HepG2 (cell line): Measurements from ENCODE around the gene KSR1. TPM values are rescaled to one million over a fixed set of nuclear protein-coding genes. Genes with fewer than 3 reads are reported as not detected.
A peak's percentile ranks its signal among the peaks of the same experiment; 100 is the strongest.

Experiments
- ATAD3A ChIP-seq: sonication (generic); formaldehyde crosslinking; IDR thresholded peaks from 2 replicates; pipeline ENCODE4 v1.4.0; 2020; ENCODE audit warnings: missing genetic modification reagents
- ATF7-NPFF ChIP-seq: sonication (generic); formaldehyde crosslinking; IDR thresholded peaks from 2 replicates; pipeline ENCODE4 v1.8.1; 2023; ENCODE audit warnings: mild to moderate bottlenecking, low read depth, missing genetic modification reagents, moderate library complexity
- CCAR2 ChIP-seq: fragments of 200-400 bp; formaldehyde crosslinking; optimal IDR thresholded peaks from 2 replicates; pipeline ENCODE3; 2018; ENCODE audit warnings: low read depth, mild to moderate bottlenecking, low read length, moderate library complexity
- FOXC1 ChIP-seq: sonication (generic); formaldehyde crosslinking; IDR thresholded peaks from 2 replicates; pipeline ENCODE4 v1.8.0; 2022; ENCODE audit warnings: mild to moderate bottlenecking, missing genetic modification reagents, borderline replicate concordance
- HHEX ChIP-seq: IDR thresholded peaks from 2 replicates; pipeline ENCODE4 v1.6.1; 2016; ENCODE audit warnings: control low read depth
- KMT2B ChIP-seq: IDR thresholded peaks from 2 replicates; pipeline ENCODE4 v1.6.1; 2016; ENCODE audit warnings: missing genetic modification reagents, missing compliant biosample characterization
- MIXL1 ChIP-seq: IDR thresholded peaks from 2 replicates; pipeline ENCODE4 v1.6.1; 2016
- PHF21A ChIP-seq: sonication (generic); formaldehyde crosslinking; IDR thresholded peaks from 2 replicates; pipeline ENCODE4 v1.5.0; 2020; ENCODE audit warnings: mild to moderate bottlenecking, missing genetic modification reagents
- REPIN1 ChIP-seq: sonication (generic); formaldehyde crosslinking; IDR thresholded peaks from 2 replicates; pipeline ENCODE4 v1.8.0; 2022; ENCODE audit warnings: missing genetic modification reagents, low read depth, mild to moderate bottlenecking, borderline replicate concordance
- RXRA ChIP-seq: sonication (generic); formaldehyde crosslinking; IDR thresholded peaks from 2 replicates; pipeline ENCODE4 v1.5.1; 2020; ENCODE audit warnings: missing genetic modification reagents
- SALL2 ChIP-seq: sonication (generic); formaldehyde crosslinking; IDR thresholded peaks from 2 replicates; pipeline ENCODE4 v1.8.1; 2023; ENCODE audit warnings: mild to moderate bottlenecking, missing genetic modification reagents, inconsistent platforms
- U2AF2 ChIP-seq: fragments of 200-400 bp; formaldehyde crosslinking; IDR thresholded peaks from 2 replicates; pipeline ENCODE4 v1.6.1; 2017; ENCODE audit warnings: low read depth, mild to moderate bottlenecking, low read length
- ZNF326 ChIP-seq: sonication (generic); formaldehyde crosslinking; IDR thresholded peaks from 2 replicates; pipeline ENCODE4 v1.4.0; 2020; ENCODE audit warnings: missing genetic modification reagents, borderline replicate concordance
- ZNF552 ChIP-seq: sonication (generic); formaldehyde crosslinking; IDR thresholded peaks from 2 replicates; pipeline ENCODE4 v1.9.0; 2022; ENCODE audit warnings: missing genetic modification reagents, mild to moderate bottlenecking, borderline replicate concordance
- ZNF567 ChIP-seq: sonication (generic); formaldehyde crosslinking; IDR thresholded peaks from 2 replicates; pipeline ENCODE4 v1.8.1; 2023; ENCODE audit warnings: mild to moderate bottlenecking, missing genetic modification reagents, borderline replicate concordance
- ZNF614 ChIP-seq: IDR thresholded peaks from 2 replicates; pipeline ENCODE4 v1.6.1; 2018; ENCODE audit warnings: missing biosample characterization, missing genetic modification reagents, inconsistent platforms, borderline replicate concordance
- ZNF747 ChIP-seq: sonication (generic); formaldehyde crosslinking; IDR thresholded peaks from 2 replicates; pipeline ENCODE4 v1.8.1; 2023; ENCODE audit warnings: missing genetic modification reagents, mild to moderate bottlenecking, borderline replicate concordance
- ZSCAN12 ChIP-seq: sonication (generic); formaldehyde crosslinking; IDR thresholded peaks from 2 replicates; pipeline ENCODE4 v1.9.0; 2021; ENCODE audit warnings: mild to moderate bottlenecking, missing genetic modification reagents
- ZSCAN30 ChIP-seq: sonication (generic); formaldehyde crosslinking; IDR thresholded peaks from 2 replicates; pipeline ENCODE4 v1.5.0; 2020; ENCODE audit warnings: mild to moderate bottlenecking, missing genetic modification reagents
- polyA plus RNA-seq, 8 experiments: library from polyadenylated mRNA; depleted of rRNA in 3 of 8; stranded (reverse) in 7 of 8; unstranded in 1 of 8; fragments of >200 nt; fragmentation: Illumina TruSeq in 4 of 8; extraction: Trizol in 4 of 8; gene quantifications; 2 replicates each; pipeline versions ENCODE4 v1.2.1 to v1.2.3, GENCODE V29; 2011 to 2016; ENCODE audit warnings: low read depth in 4 of 8, missing spikeins in 1 of 8, mixed read lengths in 1 of 8; ENCODE audit not compliant: insufficient read depth in 1 of 8
- total RNA-seq, 5 experiments: library from RNA; depleted of rRNA; stranded (reverse); fragments of >200 nt; fragmentation: Illumina TruSeq; extraction: Trizol; gene quantifications; 2 replicates each; pipeline ENCODE4 v1.2.3, GENCODE V29; 2016; ENCODE audit warnings: low read depth in 1 of 5
- TF ChIP-seq, protein P1 (sequence below): sonication (generic); formaldehyde crosslinking; IDR thresholded peaks from 2 replicates; pipeline ENCODE4 v1.5.0; 2020; ENCODE audit warnings: mild to moderate bottlenecking, low read depth, missing genetic modification reagents, borderline replicate concordance
- TF ChIP-seq, protein P2 (sequence below): IDR thresholded peaks from 2 replicates; pipeline ENCODE4 v1.6.1; 2016; ENCODE audit warnings: low read depth, missing genetic modification reagents, missing compliant biosample characterization
- TF ChIP-seq, protein P3 (sequence below): sonication (generic); formaldehyde crosslinking; IDR thresholded peaks from 2 replicates; pipeline ENCODE4 v1.4.0; 2020; ENCODE audit warnings: missing genetic modification reagents

The KSR1 gene
- total and polyA plus RNA-seq, 2 of the 13 experiments (the other 11 are each of a cell fraction or from before 2014, with no cell fraction given) = 10.1 to 16.6 TPM

DNA sequence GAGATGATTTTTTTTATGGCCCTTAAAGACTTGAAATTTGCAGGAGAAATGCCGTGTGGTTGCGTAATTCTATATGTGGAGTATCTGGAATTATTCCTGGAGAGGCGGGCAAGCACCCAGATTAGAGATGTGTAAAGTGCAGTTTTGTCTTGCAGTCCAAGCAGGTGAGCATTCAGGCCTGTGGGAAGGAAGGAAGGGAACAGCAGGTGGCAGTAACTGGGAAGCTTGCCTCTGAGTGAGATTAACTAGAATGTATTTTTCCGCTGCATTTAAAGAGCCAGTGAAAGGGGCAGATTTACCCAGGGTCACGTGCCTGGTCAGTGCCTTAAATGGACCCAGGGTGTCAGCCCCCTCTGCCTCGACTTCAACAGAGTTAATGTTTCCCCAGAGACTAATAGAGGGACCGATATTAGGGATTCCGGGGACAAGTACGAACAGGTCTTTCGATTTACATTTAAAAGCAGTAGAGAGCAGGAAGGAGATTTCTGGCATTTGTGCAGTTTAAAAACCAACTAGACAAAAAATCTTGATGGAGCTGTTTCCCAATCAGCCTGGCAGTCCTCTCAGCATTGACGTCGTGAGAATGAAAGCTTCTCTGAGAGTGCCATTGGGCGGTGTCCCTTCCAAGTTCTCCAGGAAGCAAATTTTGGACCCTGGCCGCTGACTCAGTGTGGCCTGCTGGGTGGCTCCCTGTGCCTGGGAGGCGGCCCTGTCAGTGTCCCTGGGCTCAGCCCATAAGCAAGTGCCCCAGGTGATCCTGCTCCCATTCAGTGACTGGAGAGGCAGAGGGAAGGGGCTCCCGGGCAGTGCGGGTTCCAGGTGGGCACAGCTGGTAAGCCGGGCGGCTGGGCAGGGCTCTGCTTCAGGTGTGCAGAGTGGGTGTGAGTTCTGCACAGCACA lies 38.2 kb downstream of the KSR1 start (continued):
- TF ChIP-seq REPIN1 (CRISPR knock-in tag) (peak; percentile 49; the same call in 1 of the 2 replicates), SALL2 (no peak), FOXC1 (CRISPR knock-in tag) (peak; percentile 45; the same call in 1 of the 2 replicates), ZSCAN12 (no peak), RXRA (0 out of 2 replicates have a peak, but pooled peaks have one; percentile 12), ATAD3A (CRISPR knock-in tag) (no peak), ZNF747 (no peak), ZNF567 (no peak), PHF21A (CRISPR knock-in tag) (peak; percentile 69; the same call in 1 of the 2 replicates), ATF7-NPFF (CRISPR knock-in tag) (no peak), ZSCAN30 (no peak), U2AF2 (no peak), ZNF552 (CRISPR knock-in tag) (no peak), ZNF614 (peak; percentile 18; the same call in 1 of the 2 replicates), MIXL1 (CRISPR knock-in tag) (0 out of 2 replicates have a peak, but pooled peaks have one; percentile 63), HHEX (CRISPR knock-in tag) (no peak), ZNF326 (CRISPR knock-in tag) (no peak), KMT2B (CRISPR knock-in tag) (no peak; the same call in 1 of the 2 replicates), CCAR2 (no peak)
- TF ChIP-seq, protein P1, sequence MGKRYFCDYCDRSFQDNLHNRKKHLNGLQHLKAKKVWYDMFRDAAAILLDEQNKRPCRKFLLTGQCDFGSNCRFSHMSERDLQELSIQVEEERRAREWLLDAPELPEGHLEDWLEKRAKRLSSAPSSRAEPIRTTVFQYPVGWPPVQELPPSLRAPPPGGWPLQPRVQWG (CRISPR knock-in tag) = no peak
- TF ChIP-seq, protein P2, sequence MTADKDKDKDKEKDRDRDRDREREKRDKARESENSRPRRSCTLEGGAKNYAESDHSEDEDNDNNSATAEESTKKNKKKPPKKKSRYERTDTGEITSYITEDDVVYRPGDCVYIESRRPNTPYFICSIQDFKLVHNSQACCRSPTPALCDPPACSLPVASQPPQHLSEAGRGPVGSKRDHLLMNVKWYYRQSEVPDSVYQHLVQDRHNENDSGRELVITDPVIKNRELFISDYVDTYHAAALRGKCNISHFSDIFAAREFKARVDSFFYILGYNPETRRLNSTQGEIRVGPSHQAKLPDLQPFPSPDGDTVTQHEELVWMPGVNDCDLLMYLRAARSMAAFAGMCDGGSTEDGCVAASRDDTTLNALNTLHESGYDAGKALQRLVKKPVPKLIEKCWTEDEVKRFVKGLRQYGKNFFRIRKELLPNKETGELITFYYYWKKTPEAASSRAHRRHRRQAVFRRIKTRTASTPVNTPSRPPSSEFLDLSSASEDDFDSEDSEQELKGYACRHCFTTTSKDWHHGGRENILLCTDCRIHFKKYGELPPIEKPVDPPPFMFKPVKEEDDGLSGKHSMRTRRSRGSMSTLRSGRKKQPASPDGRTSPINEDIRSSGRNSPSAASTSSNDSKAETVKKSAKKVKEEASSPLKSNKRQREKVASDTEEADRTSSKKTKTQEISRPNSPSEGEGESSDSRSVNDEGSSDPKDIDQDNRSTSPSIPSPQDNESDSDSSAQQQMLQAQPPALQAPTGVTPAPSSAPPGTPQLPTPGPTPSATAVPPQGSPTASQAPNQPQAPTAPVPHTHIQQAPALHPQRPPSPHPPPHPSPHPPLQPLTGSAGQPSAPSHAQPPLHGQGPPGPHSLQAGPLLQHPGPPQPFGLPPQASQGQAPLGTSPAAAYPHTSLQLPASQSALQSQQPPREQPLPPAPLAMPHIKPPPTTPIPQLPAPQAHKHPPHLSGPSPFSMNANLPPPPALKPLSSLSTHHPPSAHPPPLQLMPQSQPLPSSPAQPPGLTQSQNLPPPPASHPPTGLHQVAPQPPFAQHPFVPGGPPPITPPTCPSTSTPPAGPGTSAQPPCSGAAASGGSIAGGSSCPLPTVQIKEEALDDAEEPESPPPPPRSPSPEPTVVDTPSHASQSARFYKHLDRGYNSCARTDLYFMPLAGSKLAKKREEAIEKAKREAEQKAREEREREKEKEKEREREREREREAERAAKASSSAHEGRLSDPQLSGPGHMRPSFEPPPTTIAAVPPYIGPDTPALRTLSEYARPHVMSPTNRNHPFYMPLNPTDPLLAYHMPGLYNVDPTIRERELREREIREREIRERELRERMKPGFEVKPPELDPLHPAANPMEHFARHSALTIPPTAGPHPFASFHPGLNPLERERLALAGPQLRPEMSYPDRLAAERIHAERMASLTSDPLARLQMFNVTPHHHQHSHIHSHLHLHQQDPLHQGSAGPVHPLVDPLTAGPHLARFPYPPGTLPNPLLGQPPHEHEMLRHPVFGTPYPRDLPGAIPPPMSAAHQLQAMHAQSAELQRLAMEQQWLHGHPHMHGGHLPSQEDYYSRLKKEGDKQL (CRISPR knock-in tag) = no peak
- TF ChIP-seq, protein P3, sequence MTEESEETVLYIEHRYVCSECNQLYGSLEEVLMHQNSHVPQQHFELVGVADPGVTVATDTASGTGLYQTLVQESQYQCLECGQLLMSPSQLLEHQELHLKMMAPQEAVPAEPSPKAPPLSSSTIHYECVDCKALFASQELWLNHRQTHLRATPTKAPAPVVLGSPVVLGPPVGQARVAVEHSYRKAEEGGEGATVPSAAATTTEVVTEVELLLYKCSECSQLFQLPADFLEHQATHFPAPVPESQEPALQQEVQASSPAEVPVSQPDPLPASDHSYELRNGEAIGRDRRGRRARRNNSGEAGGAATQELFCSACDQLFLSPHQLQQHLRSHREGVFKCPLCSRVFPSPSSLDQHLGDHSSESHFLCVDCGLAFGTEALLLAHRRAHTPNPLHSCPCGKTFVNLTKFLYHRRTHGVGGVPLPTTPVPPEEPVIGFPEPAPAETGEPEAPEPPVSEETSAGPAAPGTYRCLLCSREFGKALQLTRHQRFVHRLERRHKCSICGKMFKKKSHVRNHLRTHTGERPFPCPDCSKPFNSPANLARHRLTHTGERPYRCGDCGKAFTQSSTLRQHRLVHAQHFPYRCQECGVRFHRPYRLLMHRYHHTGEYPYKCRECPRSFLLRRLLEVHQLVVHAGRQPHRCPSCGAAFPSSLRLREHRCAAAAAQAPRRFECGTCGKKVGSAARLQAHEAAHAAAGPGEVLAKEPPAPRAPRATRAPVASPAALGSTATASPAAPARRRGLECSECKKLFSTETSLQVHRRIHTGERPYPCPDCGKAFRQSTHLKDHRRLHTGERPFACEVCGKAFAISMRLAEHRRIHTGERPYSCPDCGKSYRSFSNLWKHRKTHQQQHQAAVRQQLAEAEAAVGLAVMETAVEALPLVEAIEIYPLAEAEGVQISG (CRISPR knock-in tag) = no peak
